Vagina (tissue), 2 donors: ENCODE results near the gene ATP8B2. TPM values are rescaled to one million over a fixed set of nuclear protein-coding genes. Genes with fewer than 3 reads are reported as not detected.
"Not testable (repeated sequence)": the region's sequence is repeated elsewhere in the genome, so short reads cannot be mapped to it uniquely, and the experiment has no call there.

ENCODE experiments used
- DNase-seq, 2 donors: peaks; one replicate each; pipeline ENCODE4 v3.0.0-alpha.2; 2017; ENCODE audit errors: extremely low spot score in 2 of 2
- H3K27ac ChIP-seq: fragments of 200-600 bp; sonication (generic); one replicate; pipeline ENCODE4 v1.5.1; 2019
- H3K27me3 ChIP-seq: fragments of 200-600 bp; sonication (generic); one replicate; pipeline ENCODE4 v1.5.1; 2019
- H3K36me3 ChIP-seq, 2 donors: fragments of 200-600 bp; sonication (generic); one replicate each; pipeline ENCODE4 v1.5.1; 2017 to 2019
- H3K4me1 ChIP-seq: fragments of 200-600 bp; sonication (generic); one replicate; pipeline ENCODE4 v1.5.1; 2019
- H3K4me3 ChIP-seq, 2 donors: fragments of 200-600 bp; sonication (generic); 1 replicate in 1 of 2; 2 replicates in 1 of 2; pipeline ENCODE4 v1.5.1; 2016 to 2019
- H3K9me3 ChIP-seq: fragments of 200-600 bp; sonication (generic); one replicate; pipeline ENCODE4 v1.5.1; 2019
- CTCF ChIP-seq, 3 experiments: fragments of 450-650 bp in 2 of 3; fragments of 200-600 bp in 1 of 3; sonication (generic) in 1 of 3; IDR thresholded peaks; one replicate each; pipeline ENCODE4 v1.5.1; 2017 to 2019; ENCODE audit warnings: antibody characterized with exemption in 3 of 3, mild to moderate bottlenecking in 2 of 3, moderate library complexity in 2 of 3
- POLR2A ChIP-seq, 2 donors: fragments of 450-650 bp; IDR thresholded peaks; one replicate each; pipeline ENCODE4 v1.6.1; 2017; ENCODE audit warnings: antibody characterized with exemption in 2 of 2, mild to moderate bottlenecking in 2 of 2, moderate library complexity in 2 of 2
- POLR2AphosphoS5 ChIP-seq, 2 donors: sonication (generic); formaldehyde crosslinking; IDR thresholded peaks; one replicate each; pipeline ENCODE4 v1.9.0; 2017; ENCODE audit warnings: antibody characterized with exemption in 2 of 2, mild to moderate bottlenecking in 2 of 2, low read depth in 1 of 2; ENCODE audit not compliant: insufficient read depth in 1 of 2
- intact Hi-C: fragments of 100-400 bp; cut with DNase I; formaldehyde crosslinking; loops from one replicate; pipeline ENCODE4 v1.15.1; 2023
- total RNA-seq: library from RNA; depleted of rRNA; stranded (reverse); fragments of >200 nt; gene quantifications from one replicate; pipeline ENCODE4 v1.2.3, GENCODE V29; 2016

ATP8B2 gene
- total RNA-seq, 1 donor from 2014 or later = 65.1 TPM

GRCh38 chr1:154338875-154339274 lies 13.6 kb downstream of the ATP8B2 start:
- Histone ChIP-seq H3K27me3 (no peaks in the 10 kb centered on the region), H3K27ac (no peak overlapping the region), H3K9me3 (no peaks in the 10 kb centered on the region), H3K4me1 (peaks cover 18% of the 10 kb centered on the region), H3K36me3 (peaks cover 5 to 61% of the 10 kb centered on the region in 2 donors), H3K4me3 (no peak overlapping the region)
- no peak for DNase-seq
- intact Hi-C loops = no loop called here
- no peak for TF ChIP-seq POLR2A (IDR thresholded peaks at IDR 0.05)
- TF ChIP-seq CTCF (IDR thresholded peaks at IDR 0.05) = no peak
- no peak for TF ChIP-seq POLR2AphosphoS5 (IDR thresholded peaks at IDR 0.05; ENCODE audit: insufficient read depth in 1 of 2, low read depth in 1 of 2)

GRCh38 chr1:154341366-154341765 lies 16.0 kb downstream of the ATP8B2 start:
- DNase-seq, intact Hi-C loops, H3K27ac ChIP-seq, H3K9me3 ChIP-seq, H3K27me3 ChIP-seq, H3K4me3 ChIP-seq, H3K4me1 ChIP-seq: not testable (repeated sequence)
- peaks cover 8 to 81% of the 10 kb centered on the region in 2 donors for H3K36me3 ChIP-seq

GRCh38 chr1:154342132-154342531 lies 16.8 kb downstream of the ATP8B2 start:
- intact Hi-C loops = no loop called here
- DNase-seq = no peak
- no peaks in the 10 kb centered on the region for H3K9me3 ChIP-seq
- H3K4me3 ChIP-seq = no peak overlapping the region
- peaks cover 6 to 86% of the 10 kb centered on the region in 2 donors for H3K36me3 ChIP-seq
- no peaks in the 10 kb centered on the region for H3K4me1 ChIP-seq
- H3K27me3 ChIP-seq = no peaks in the 10 kb centered on the region
- H3K27ac ChIP-seq = no peak overlapping the region
- TF ChIP-seq POLR2AphosphoS5 (IDR thresholded peaks at IDR 0.05; ENCODE audit: insufficient read depth in 1 of 2, low read depth in 1 of 2) (no peak), CTCF (IDR thresholded peaks at IDR 0.05) (no peak), POLR2A (IDR thresholded peaks at IDR 0.05) (no peak)

- no peak overlapping the region for H3K27ac ChIP-seq
- TF ChIP-seq POLR2AphosphoS5 (IDR thresholded peaks at IDR 0.05; ENCODE audit: insufficient read depth in 1 of 2, low read depth in 1 of 2) (peak in 1 of 2 donors; percentile 62), CTCF (IDR thresholded peaks at IDR 0.05) (no peak)
- peaks cover 3 to 86% of the 10 kb centered on the region in 2 donors for H3K36me3 ChIP-seq
- no peaks in the 10 kb centered on the region for H3K4me1 ChIP-seq
- no peaks in the 10 kb centered on the region for H3K9me3 ChIP-seq
- no peaks in the 10 kb centered on the region for H3K27me3 ChIP-seq
- no peak for DNase-seq
- intact Hi-C loops = no loop called here
- H3K4me3 ChIP-seq = no peak overlapping the region
These were observed 17.6 kb downstream of the ATP8B2 start for GRCh38 chr1:154342836-154343472.

- H3K27me3 ChIP-seq = no peaks in the 10 kb centered on the region
- no peak for TF ChIP-seq POLR2A (IDR thresholded peaks at IDR 0.05)
- peak in 1 of 3 experiments; percentile 36 for TF ChIP-seq CTCF (IDR thresholded peaks at IDR 0.05)
- no peak for TF ChIP-seq POLR2AphosphoS5 (IDR thresholded peaks at IDR 0.05; ENCODE audit: insufficient read depth in 1 of 2, low read depth in 1 of 2)
- no peak overlapping the region for H3K27ac ChIP-seq
- no peaks in the 10 kb centered on the region for H3K4me1 ChIP-seq
- no peaks in the 10 kb centered on the region for H3K9me3 ChIP-seq
- DNase-seq = no peak
- peaks cover 3 to 89% of the 10 kb centered on the region in 2 donors for H3K36me3 ChIP-seq
- intact Hi-C loops = loop anchor here (5.0 kb wide), 1 partner anchor 112 kb away; no protein-coding TSS in a partner anchor
- no peak overlapping the region for H3K4me3 ChIP-seq
These were observed 19.9 kb downstream of the ATP8B2 start for GRCh38 chr1:154344977-154345837.
